Endodermal cell (in vitro differentiated cells): ENCODE data around the gene TSPAN11. TPM values are rescaled to one million over a fixed set of nuclear protein-coding genes. Genes with fewer than 3 reads are reported as not detected.
"Not testable (repeated sequence)": the region's sequence is repeated elsewhere in the genome, so short reads cannot be mapped to it uniquely, and the experiment has no call there.

ENCODE experiments used
- DNase-seq: peaks from one replicate; pipeline ENCODE4 v3.0.0-alpha.2; 2017
- H3K27ac ChIP-seq: 2 replicates; pipeline ENCODE4 v1.5.1; 2013; ENCODE audit warnings: mild to moderate bottlenecking, low read depth, low read length, moderate library complexity
- H3K27me3 ChIP-seq: 2 replicates; pipeline ENCODE4 v1.6.1; 2013; ENCODE audit warnings: mild to moderate bottlenecking, low read length, moderate library complexity; ENCODE audit not compliant: insufficient read depth, control insufficient read depth, poor library complexity, severe bottlenecking
- H3K36me3 ChIP-seq: 2 replicates; pipeline ENCODE4 v1.7.0; 2013; ENCODE audit warnings: mild to moderate bottlenecking, low read length, moderate library complexity; ENCODE audit not compliant: control insufficient read depth, insufficient read depth
- H3K4me1 ChIP-seq: one replicate; pipeline ENCODE4 v1.7.0; 2013; ENCODE audit warnings: low read length; ENCODE audit not compliant: control insufficient read depth, insufficient read depth
- H3K4me3 ChIP-seq: 2 replicates; pipeline ENCODE4 v1.5.1; 2013; ENCODE audit warnings: mild to moderate bottlenecking, low read length, moderate library complexity
- H3K9ac ChIP-seq: 2 replicates; pipeline ENCODE4 v1.6.1; 2013; ENCODE audit warnings: mild to moderate bottlenecking, low read length, moderate library complexity; ENCODE audit not compliant: poor library complexity, severe bottlenecking; ENCODE audit errors: extremely low read depth
- H3K9me3 ChIP-seq: 2 replicates; pipeline ENCODE4 v1.6.1; 2013; ENCODE audit warnings: mild to moderate bottlenecking, low read length, moderate library complexity; ENCODE audit not compliant: control insufficient read depth
- H3K27ac Mint-ChIP-seq: 2 replicates; pipeline ENCODE4 v1.8.0; 2020; ENCODE audit warnings: mixed read lengths
- H3K27me3 Mint-ChIP-seq: 2 replicates; pipeline ENCODE4 v1.8.0; 2021; ENCODE audit warnings: mild to moderate bottlenecking, mixed read lengths; ENCODE audit not compliant: insufficient read depth
- H3K36me3 Mint-ChIP-seq: 2 replicates; pipeline ENCODE4 v1.8.0; 2020; ENCODE audit warnings: low read depth, mixed read lengths
- H3K4me1 Mint-ChIP-seq: 2 replicates; pipeline ENCODE4 v1.8.0; 2020; ENCODE audit warnings: mixed read lengths
- H3K4me3 Mint-ChIP-seq: 2 replicates; pipeline ENCODE4 v1.8.0; 2020; ENCODE audit warnings: mild to moderate bottlenecking, moderate library complexity, mixed read lengths
- H3K9me3 Mint-ChIP-seq: 2 replicates; pipeline ENCODE4 v1.8.0; 2020; ENCODE audit warnings: mild to moderate bottlenecking, mixed read lengths
- CTCF ChIP-seq: fragments of 200-600 bp; sonication (generic); conservative IDR thresholded peaks from 2 replicates; pipeline ENCODE4 v1.5.0; 2021; ENCODE audit warnings: antibody characterized with exemption, mild to moderate bottlenecking
- WGBS, 2 experiments: methylation state at CpG; one replicate each; pipeline versions ENCODE4 v1.1.5 to v1.1.7; 2013; ENCODE audit warnings: missing lambda C conversion rate in 2 of 2, mixed read lengths in 1 of 2; ENCODE audit not compliant: insufficient coverage in 1 of 2, insufficient read length in 1 of 2; 5-methylcytosine and 5-hydroxymethylcytosine counted together
- total RNA-seq, 2 donors: library from RNA; stranded (reverse); fragmentation: NEBNext Ultra II Directional in 1 of 2; extraction: Animal tissue kit (Norgen Biotek cat#: 25700) in 1 of 2; gene quantifications; 2 replicates in 1 of 2; 3 replicates in 1 of 2; pipeline ENCODE4 v1.2.1, GENCODE V29; 2021

The TSPAN11 gene
- total RNA-seq, 2 donors from 2014 or later, result 0.20 to 3.6 TPM

DNA sequence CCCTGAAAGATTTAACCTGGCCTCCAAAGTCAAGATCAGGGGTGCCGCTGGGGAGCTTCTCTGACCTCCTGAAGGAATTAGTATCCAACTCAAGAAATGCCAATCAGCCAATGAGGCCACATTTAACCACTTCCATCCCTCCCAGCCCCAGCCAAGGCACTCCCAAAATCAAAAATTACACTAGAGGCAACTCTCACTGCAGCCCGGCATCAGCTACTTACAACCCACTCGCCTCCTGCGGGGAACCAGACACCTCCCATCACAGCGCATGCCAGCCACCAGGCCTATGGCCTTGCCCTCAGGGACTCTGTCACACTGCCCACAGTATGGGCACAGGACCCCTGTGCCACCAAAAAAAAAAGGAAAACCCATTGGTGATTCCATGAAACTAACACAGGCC lies 84.8 kb downstream of the TSPAN11 start:
- Mint-ChIP-seq H3K4me1 (peaks cover 8% of the 10 kb centered on the region), H3K36me3 (no peaks in the 10 kb centered on the region), H3K4me3 (no peak overlapping the region), H3K27me3 (no peaks in the 10 kb centered on the region), H3K27ac (no peak overlapping the region), H3K9me3 (no peaks in the 10 kb centered on the region)
- Histone ChIP-seq H3K27me3 (no peaks in the 10 kb centered on the region), H3K27ac (no peak overlapping the region), H3K36me3 (no peaks in the 10 kb centered on the region), H3K4me1 (no peaks in the 10 kb centered on the region), H3K4me3 (no peak overlapping the region), H3K9ac (no peak overlapping the region), H3K9me3 (no peaks in the 10 kb centered on the region)
- no peak for TF ChIP-seq CTCF
- DNase-seq, result no peak
- WGBS, 2 experiments, result 85 to 90% methylated on average over 2 to 5 of the region's 5 CpGs

- WGBS, 2 experiments, result 88 to 95% methylated on average over 5 to 11 of the region's 11 CpGs
- no peaks in the 10 kb centered on the region for H3K9me3 ChIP-seq
- peak; percentile 76 for DNase-seq
- no peaks in the 10 kb centered on the region for H3K27me3 ChIP-seq
- no peaks in the 10 kb centered on the region for H3K36me3 ChIP-seq
- no peaks in the 10 kb centered on the region for H3K4me1 ChIP-seq
- Mint-ChIP-seq H3K27me3 (no peaks in the 10 kb centered on the region), H3K4me3 (no peak overlapping the region), H3K9me3 (no peaks in the 10 kb centered on the region), H3K27ac (no peak overlapping the region), H3K4me1 (peaks cover 8% of the 10 kb centered on the region), H3K36me3 (no peaks in the 10 kb centered on the region)
- no peak overlapping the region for H3K9ac ChIP-seq
- peak; percentile 77 for TF ChIP-seq CTCF
- no peak overlapping the region for H3K27ac ChIP-seq
- no peak overlapping the region for H3K4me3 ChIP-seq
Observed at GRCh38 chr12:31011746-31012566, 85.4 kb downstream of the TSPAN11 start.

GRCh38 chr12:31012567-31012891 lies 86.0 kb downstream of the TSPAN11 start:
- not testable (repeated sequence) for H3K36me3 ChIP-seq, H3K27ac ChIP-seq, H3K9me3 Mint-ChIP-seq, H3K9me3 ChIP-seq, H3K4me3 Mint-ChIP-seq, DNase-seq, H3K4me3 ChIP-seq, H3K4me1 Mint-ChIP-seq, H3K27me3 Mint-ChIP-seq, H3K27ac Mint-ChIP-seq, H3K27me3 ChIP-seq, H3K36me3 Mint-ChIP-seq, H3K9ac ChIP-seq, H3K4me1 ChIP-seq
- WGBS, 2 experiments, result 88 to 96% methylated on average over 4 to 7 of the region's 7 CpGs
